Spleen (tissue), 7 donors: Measurements from ENCODE around the gene PTPRN2.

Source experiments
- POLR2A ChIP-seq, 3 donors: fragments of 450-650 bp; IDR thresholded peaks; one replicate each; pipeline ENCODE4 v1.5.1; 2017; ENCODE audit warnings: antibody characterized with exemption in 3 of 3, mild to moderate bottlenecking in 1 of 3
- POLR2AphosphoS5 ChIP-seq, 3 donors: sonication (generic); formaldehyde crosslinking; IDR thresholded peaks; one replicate each; pipeline ENCODE4 v1.5.1; 2017; ENCODE audit warnings: antibody characterized with exemption in 3 of 3
- TF ChIP-seq, protein P1 (sequence below), 11 experiments: fragments of 200-600 bp in 7 of 11; fragments of 450-650 bp in 4 of 11; sonication (generic) in 4 of 11; IDR thresholded peaks in 8 of 11; conservative IDR thresholded peaks in 3 of 11; 1 replicate in 7 of 11; 2 replicates in 4 of 11; pipeline versions ENCODE4 v1.4.0 to v1.8.0; 2016 to 2021; ENCODE audit warnings: antibody characterized with exemption in 11 of 11, inconsistent platforms in 4 of 11, mild to moderate bottlenecking in 1 of 11
- donor health status: DM: no; HTN: no; CAD: no; lungs with moderate emphysema.
- donor health status: DM: no; HTN: no; CAD: no.
- donor health status: DM: no; HTN: no; CAD: no.

- no peak for TF ChIP-seq POLR2A (IDR thresholded peaks at IDR 0.05)
- TF ChIP-seq, protein P1, sequence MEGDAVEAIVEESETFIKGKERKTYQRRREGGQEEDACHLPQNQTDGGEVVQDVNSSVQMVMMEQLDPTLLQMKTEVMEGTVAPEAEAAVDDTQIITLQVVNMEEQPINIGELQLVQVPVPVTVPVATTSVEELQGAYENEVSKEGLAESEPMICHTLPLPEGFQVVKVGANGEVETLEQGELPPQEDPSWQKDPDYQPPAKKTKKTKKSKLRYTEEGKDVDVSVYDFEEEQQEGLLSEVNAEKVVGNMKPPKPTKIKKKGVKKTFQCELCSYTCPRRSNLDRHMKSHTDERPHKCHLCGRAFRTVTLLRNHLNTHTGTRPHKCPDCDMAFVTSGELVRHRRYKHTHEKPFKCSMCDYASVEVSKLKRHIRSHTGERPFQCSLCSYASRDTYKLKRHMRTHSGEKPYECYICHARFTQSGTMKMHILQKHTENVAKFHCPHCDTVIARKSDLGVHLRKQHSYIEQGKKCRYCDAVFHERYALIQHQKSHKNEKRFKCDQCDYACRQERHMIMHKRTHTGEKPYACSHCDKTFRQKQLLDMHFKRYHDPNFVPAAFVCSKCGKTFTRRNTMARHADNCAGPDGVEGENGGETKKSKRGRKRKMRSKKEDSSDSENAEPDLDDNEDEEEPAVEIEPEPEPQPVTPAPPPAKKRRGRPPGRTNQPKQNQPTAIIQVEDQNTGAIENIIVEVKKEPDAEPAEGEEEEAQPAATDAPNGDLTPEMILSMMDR (IDR thresholded peaks at IDR 0.05 in 8 of 11, conservative IDR thresholded peaks at IDR 0.05 in 3 of 11): no peak
- no peak for TF ChIP-seq POLR2AphosphoS5 (IDR thresholded peaks at IDR 0.05)
Measured at GRCh38 chr7:157548691-157549303, 1038.8 kb downstream of the PTPRN2 start.
